CD4-positive, alpha-beta T cell treated with Interleukin-15 for 1 hour (primary cell): ENCODE measurements around the gene SCARB2.

ENCODE experiments used
- DNase-seq: peaks from one replicate; pipeline ENCODE4 v3.0.0-alpha.2; 2020

Gene SCARB2

GRCh38 chr4:76141241-76141640 lies 72.4 kb downstream of the SCARB2 start:
- no peak for DNase-seq

GRCh38 chr4:76127754-76128153 lies 85.9 kb downstream of the SCARB2 start:
- DNase-seq, result no peak

GRCh38 chr4:76125816-76126215 lies 87.8 kb downstream of the SCARB2 start:
- DNase-seq, result no peak

GRCh38 chr4:76120199-76120598 lies 93.4 kb downstream of the SCARB2 start:
- no peak for DNase-seq

GRCh38 chr4:76117536-76117935 lies 96.1 kb downstream of the SCARB2 start:
- no peak for DNase-seq

- DNase-seq, result no peak
Observed at GRCh38 chr4:76116821-76117220, 96.8 kb downstream of the SCARB2 start.
